Hepatocyte (in vitro differentiated cells): ENCODE results near the gene USP27X. TPM values are rescaled to one million over a fixed set of nuclear protein-coding genes. Genes with fewer than 3 reads are reported as not detected.
A peak's percentile ranks its signal among the peaks of the same experiment; 100 is the strongest.

Source experiments
- DNase-seq: peaks from one replicate; pipeline ENCODE4 v3.0.0-alpha.2; 2016; ENCODE audit warnings: low spot score
- H2AFZ ChIP-seq: fragments of 200-600 bp; sonication (generic); 2 replicates; pipeline ENCODE4 v1.6.0; 2016; ENCODE audit warnings: antibody characterized with exemption, mild to moderate bottlenecking
- H3K27ac ChIP-seq: fragments of 200-600 bp; sonication (generic); 2 replicates; pipeline ENCODE4 v1.5.1; 2016; ENCODE audit warnings: mild to moderate bottlenecking
- H3K27me3 ChIP-seq: fragments of 200-600 bp; sonication (generic); 2 replicates; pipeline ENCODE4 v1.6.1; 2016
- H3K36me3 ChIP-seq: fragments of 200-600 bp; sonication (generic); replicated peaks from 2 replicates; pipeline ENCODE4 v1.5.1; 2016; ENCODE audit warnings: low read depth; ENCODE audit not compliant: insufficient read depth
- H3K4me1 ChIP-seq: fragments of 200-600 bp; sonication (generic); 2 replicates; pipeline ENCODE4 v1.5.1; 2016; ENCODE audit warnings: mild to moderate bottlenecking, moderate library complexity; ENCODE audit not compliant: insufficient read depth
- H3K4me2 ChIP-seq: fragments of 200-600 bp; sonication (generic); 2 replicates; pipeline ENCODE4 v1.6.0; 2016
- H3K4me3 ChIP-seq: fragments of 200-600 bp; sonication (generic); 2 replicates; pipeline ENCODE4 v1.5.1; 2016; ENCODE audit warnings: mild to moderate bottlenecking
- H3K79me2 ChIP-seq: fragments of 200-600 bp; sonication (generic); 2 replicates; pipeline ENCODE4 v1.6.0; 2017; ENCODE audit warnings: mild to moderate bottlenecking
- H3K9me2 ChIP-seq: fragments of 200-600 bp; sonication (generic); replicated peaks from 2 replicates; pipeline ENCODE4 v1.6.0; 2017; ENCODE audit warnings: mild to moderate bottlenecking; ENCODE audit not compliant: insufficient read depth
- H3K9me3 ChIP-seq: fragments of 200-600 bp; sonication (generic); 2 replicates; pipeline ENCODE4 v1.5.1; 2016; ENCODE audit warnings: low read depth, mild to moderate bottlenecking
- H4K20me1 ChIP-seq: fragments of 200-600 bp; sonication (generic); 2 replicates; pipeline ENCODE4 v1.6.0; 2016; ENCODE audit warnings: mild to moderate bottlenecking; ENCODE audit not compliant: insufficient read depth, poor library complexity, severe bottlenecking
- CTCF ChIP-seq: fragments of 200-600 bp; sonication (generic); IDR thresholded peaks from 2 replicates; pipeline ENCODE4 v1.5.1; 2016; ENCODE audit warnings: antibody characterized with exemption, mild to moderate bottlenecking; ENCODE audit not compliant: poor library complexity
- EZH2 ChIP-seq: fragments of 200-600 bp; sonication (generic); IDR thresholded peaks from 2 replicates; pipeline ENCODE4 v1.6.1; 2016; ENCODE audit warnings: antibody characterized with exemption, mild to moderate bottlenecking, borderline replicate concordance
- EZH2phosphoT487 ChIP-seq: fragments of 200-600 bp; sonication (generic); IDR thresholded peaks from one replicate; pipeline ENCODE4 v1.6.1; 2018; ENCODE audit warnings: antibody characterized with exemption, mild to moderate bottlenecking, low read depth, moderate library complexity; ENCODE audit not compliant: unreplicated experiment, severe bottlenecking
- WGBS: methylation state at CpG from one replicate; pipeline ENCODE4 v1.1.6; 2016; ENCODE audit warnings: low lambda C conversion rate; ENCODE audit errors: missing lambda C conversion rate; 5-methylcytosine and 5-hydroxymethylcytosine counted together
- polyA plus RNA-seq: library from polyadenylated mRNA; unstranded; fragments of >200 nt; fragmentation: Nextera tagmentation; extraction: Ambion mirVana; gene quantifications from 2 replicates; pipeline ENCODE4 v1.2.1, GENCODE V29; 2016
- total RNA-seq: library from RNA; depleted of rRNA; stranded (reverse); fragments of >200 nt; gene quantifications from 2 replicates; pipeline ENCODE4 v1.2.3, GENCODE V29; 2014

USP27X gene
- total RNA-seq (5.6 and 6.1 TPM in 2 replicates), polyA plus RNA-seq (1.0 and 1.3 TPM in 2 replicates)

- Histone ChIP-seq H3K4me3 (peak within 1 kb of the TSS; percentile 1), H3K9me3 (no peaks in the 10 kb centered on the region), H3K9me2 (no peaks in the 10 kb centered on the region), H3K27ac (peak within 1 kb of the TSS; percentile 90), H3K27me3 (no peaks in the 10 kb centered on the region), H3K36me3 (no peaks in the 10 kb centered on the region), H2AFZ (peak within 1 kb of the TSS; percentile 76), H3K4me1 (peaks cover 11% of the 10 kb centered on the region), H4K20me1 (no peaks in the 10 kb centered on the region), H3K4me2 (peak within 1 kb of the TSS; percentile 79), H3K79me2 (peaks cover 17% of the 10 kb centered on the region)
- TF ChIP-seq EZH2 = no peak
- peak; percentile 56 for TF ChIP-seq CTCF
- TF ChIP-seq EZH2phosphoT487 = no peak
- peak; percentile 88 for DNase-seq
- WGBS = 50% methylated on average over 45 of the region's 60 CpGs
Measured at GRCh38 chrX:49878834-49879655, at the start of gene USP27X. TSS of gene USP27X (plus strand) at chrX:49879484. CDS start at chrX:49880308, 824 bp downstream.

- Histone ChIP-seq H3K27me3 (no peaks in the 10 kb centered on the region), H3K79me2 (no peaks in the 10 kb centered on the region), H3K4me1 (no peaks in the 10 kb centered on the region), H3K9me2 (no peaks in the 10 kb centered on the region), H4K20me1 (no peaks in the 10 kb centered on the region), H3K4me2 (no peak overlapping the region), H2AFZ (no peak overlapping the region), H3K9me3 (no peaks in the 10 kb centered on the region), H3K27ac (no peak overlapping the region), H3K4me3 (no peak overlapping the region), H3K36me3 (no peaks in the 10 kb centered on the region)
- peak; percentile 62 for TF ChIP-seq CTCF
- TF ChIP-seq EZH2phosphoT487 = no peak
- TF ChIP-seq EZH2 = no peak
- 22% methylated on average over 8 of the region's 8 CpGs for WGBS
- peak; percentile 43 for DNase-seq
Measured at GRCh38 chrX:49838374-49838773, 40.9 kb upstream of the USP27X start.

GRCh38 chrX:49840679-49841078 lies 38.6 kb upstream of the USP27X start:
- Histone ChIP-seq H3K36me3 (no peaks in the 10 kb centered on the region), H4K20me1 (no peaks in the 10 kb centered on the region), H3K27me3 (no peaks in the 10 kb centered on the region), H3K9me3 (no peaks in the 10 kb centered on the region), H3K27ac (peak overlapping the region; percentile 41), H3K4me1 (no peaks in the 10 kb centered on the region), H3K4me2 (no peak overlapping the region), H3K4me3 (no peak overlapping the region), H3K79me2 (no peaks in the 10 kb centered on the region), H3K9me2 (no peaks in the 10 kb centered on the region), H2AFZ (no peak overlapping the region)
- 52% methylated on average over 3 of the region's 3 CpGs for WGBS
- no peak for TF ChIP-seq EZH2
- TF ChIP-seq EZH2phosphoT487 = no peak
- peak; percentile 57 for TF ChIP-seq CTCF
- peak; percentile 89 for DNase-seq
